NOMO-1 (cell line): ENCODE data around the gene UNC80.

Experiments
- DNase-seq, 2 experiments: peaks; one replicate each; lab custom pipeline; 2025; ENCODE audit not compliant: unreplicated experiment in 2 of 2; lab: John Stamatoyannopoulos, UW

Gene UNC80

GRCh38 chr2:209908511-209908910 lies 136.9 kb downstream of the UNC80 start:
- no peak for DNase-seq

DNA sequence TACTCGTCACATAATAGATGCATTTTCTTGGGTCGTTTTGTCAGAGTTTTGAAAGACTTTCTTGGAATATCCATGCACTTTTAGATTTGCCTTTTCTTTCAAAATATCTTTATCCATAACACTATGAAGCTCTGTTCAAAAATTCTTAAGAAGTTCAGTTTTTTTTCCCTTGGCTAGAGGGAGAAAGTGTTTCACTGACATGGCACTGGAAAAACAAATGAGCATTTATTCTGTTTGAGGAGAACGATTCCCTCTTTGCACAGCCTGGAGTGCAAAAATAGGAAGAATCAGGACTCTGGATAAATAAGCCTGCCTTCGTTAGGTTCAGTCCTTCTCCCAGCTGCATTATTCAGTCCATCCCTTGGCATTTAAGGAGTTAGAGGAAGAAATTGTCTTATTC lies 139.9 kb downstream of the UNC80 start:
- no peak for DNase-seq

GRCh38 chr2:209913786-209914345 lies 142.2 kb downstream of the UNC80 start:
- DNase-seq, result no peak

DNA sequence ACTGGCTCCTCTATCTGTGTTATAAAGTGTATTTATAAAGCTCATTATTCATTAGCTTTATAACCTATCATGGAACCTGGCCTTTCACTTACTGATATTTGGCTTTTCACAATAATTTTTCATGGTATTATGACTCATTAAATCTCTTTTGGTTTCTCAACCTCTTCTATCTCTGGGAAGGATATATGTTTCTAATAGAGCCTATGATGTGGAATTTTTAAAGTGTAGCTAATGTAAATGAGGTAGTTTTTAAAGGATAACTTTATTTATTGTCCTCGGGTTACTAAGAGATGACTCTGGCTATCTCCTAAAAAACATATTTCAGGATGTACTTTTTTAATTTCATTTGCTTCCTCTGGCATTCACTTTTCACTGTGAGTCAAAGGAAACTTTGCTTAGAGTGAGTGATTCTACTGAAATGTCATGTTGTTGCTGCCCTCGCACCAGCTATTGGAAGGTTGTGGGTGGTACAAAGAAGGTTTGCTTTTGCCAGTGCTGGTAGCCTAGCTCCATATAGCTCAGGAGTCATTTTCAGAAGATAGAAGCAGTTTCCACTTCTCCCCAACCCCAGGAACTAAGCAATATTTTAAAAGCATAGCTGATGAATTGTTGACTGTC lies 145.6 kb downstream of the UNC80 start:
- no peak for DNase-seq

DNA sequence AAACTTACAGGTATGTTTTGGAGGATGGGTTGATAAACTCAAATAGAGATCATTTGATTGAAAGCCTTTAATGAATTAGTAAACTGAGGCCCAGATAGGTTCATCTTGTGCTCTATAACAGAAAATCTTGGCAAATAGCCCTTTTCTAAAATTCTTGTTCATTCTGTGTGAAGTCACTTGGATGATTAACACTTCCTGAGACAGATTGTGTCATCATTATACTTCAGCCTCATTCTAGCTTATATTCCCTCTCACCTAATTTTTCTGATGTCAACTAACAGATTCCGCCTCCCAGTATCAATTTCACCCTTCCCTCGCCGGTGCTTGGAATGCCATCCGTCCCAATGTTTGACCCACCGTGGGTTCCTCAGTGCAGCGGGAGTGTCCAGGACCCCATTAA lies 146.6 kb downstream of the UNC80 start:
- DNase-seq, result no peak

DNA sequence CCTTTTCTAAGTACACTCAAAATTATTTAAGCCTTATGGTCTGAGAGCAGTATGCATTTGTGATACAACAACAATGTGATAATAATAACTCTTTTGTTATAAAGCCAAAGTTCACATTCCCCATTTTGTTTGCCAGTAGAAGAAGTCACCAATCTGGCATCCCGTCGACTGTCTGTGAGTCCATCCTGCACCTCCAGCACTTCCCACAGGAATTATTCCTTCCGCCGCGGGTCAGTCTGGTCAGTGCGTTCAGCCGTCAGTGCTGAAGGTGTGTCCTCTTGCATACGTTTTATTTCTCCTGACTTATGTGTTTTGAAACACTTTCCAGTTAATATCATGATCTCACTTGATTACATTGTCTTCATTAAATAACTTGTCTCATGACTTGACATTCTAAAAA lies 150.5 kb downstream of the UNC80 start:
- DNase-seq, result no peak

DNA sequence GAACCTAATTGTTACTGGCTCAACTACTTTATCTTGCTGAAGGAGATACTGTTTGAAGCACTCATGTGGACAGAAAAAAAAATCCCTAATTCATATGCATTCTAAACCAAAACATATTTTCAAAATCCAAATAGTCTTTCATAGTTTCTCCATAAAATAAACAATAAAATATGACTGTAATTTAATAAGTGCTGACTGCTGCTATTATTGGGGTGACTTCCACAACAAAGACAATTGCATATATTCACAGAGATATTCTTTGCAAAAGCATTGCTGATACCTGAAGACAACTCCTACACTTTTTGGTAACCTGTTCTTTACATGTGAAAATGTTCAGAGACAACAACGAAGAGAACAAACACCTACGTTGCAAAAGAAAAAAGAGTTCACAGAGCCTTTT lies 157.7 kb downstream of the UNC80 start:
- DNase-seq, result no peak

GRCh38 chr2:209933499-209934483 lies 162.2 kb downstream of the UNC80 start:
- no peak for DNase-seq

GRCh38 chr2:209936106-209936666 lies 164.6 kb downstream of the UNC80 start:
- no peak for DNase-seq

- DNase-seq, result no peak
These were observed 166.3 kb downstream of the UNC80 start for GRCh38 chr2:209937893-209938292.

DNA sequence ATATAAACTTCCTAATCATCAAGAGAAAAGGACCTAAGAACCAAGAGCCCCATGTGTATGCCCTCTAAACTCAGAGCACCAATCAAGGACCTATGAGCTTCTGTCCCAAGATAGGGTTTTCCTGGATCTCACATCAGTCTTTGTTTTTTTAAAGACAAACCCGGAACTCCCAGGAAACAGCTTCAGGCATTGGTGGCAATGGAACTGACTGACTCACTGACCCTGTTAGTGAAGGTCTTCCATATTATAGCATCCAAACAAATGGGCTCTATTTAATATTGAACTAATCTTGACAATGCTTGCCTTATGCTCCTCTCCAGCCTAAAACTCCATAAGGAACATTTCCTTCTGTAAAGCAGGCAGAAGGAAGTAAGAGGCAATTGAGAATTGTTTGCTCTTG lies 167.3 kb downstream of the UNC80 start:
- DNase-seq, result no peak

DNA sequence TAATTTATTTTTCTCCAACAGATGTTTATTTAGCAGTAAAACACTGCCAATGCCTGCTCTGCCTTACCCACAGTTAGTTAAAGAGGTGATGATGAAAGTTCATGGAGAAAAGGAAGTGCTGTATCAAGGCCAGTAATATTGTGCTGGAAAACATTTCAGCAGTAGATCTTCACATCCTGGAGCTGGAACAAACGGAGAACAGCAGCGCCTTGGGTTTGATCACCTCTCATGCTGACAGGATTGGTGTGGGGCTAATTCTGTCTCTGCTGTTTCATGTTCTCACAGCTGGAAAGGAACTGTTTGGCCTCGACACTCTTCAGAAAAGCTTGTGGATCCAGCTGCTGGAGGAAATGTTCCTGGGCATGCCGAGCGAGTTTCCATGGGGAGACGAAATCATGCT lies 169.3 kb downstream of the UNC80 start:
- DNase-seq, result no peak

GRCh38 chr2:209942426-209942825 lies 170.8 kb downstream of the UNC80 start:
- DNase-seq, result peak; percentile 45 to 70

- DNase-seq, result no peak
These were observed 171.4 kb downstream of the UNC80 start for GRCh38 chr2:209942936-209943605.

- no peak for DNase-seq
These were observed 172.1 kb downstream of the UNC80 start for GRCh38 chr2:209943776-209944175.

DNA sequence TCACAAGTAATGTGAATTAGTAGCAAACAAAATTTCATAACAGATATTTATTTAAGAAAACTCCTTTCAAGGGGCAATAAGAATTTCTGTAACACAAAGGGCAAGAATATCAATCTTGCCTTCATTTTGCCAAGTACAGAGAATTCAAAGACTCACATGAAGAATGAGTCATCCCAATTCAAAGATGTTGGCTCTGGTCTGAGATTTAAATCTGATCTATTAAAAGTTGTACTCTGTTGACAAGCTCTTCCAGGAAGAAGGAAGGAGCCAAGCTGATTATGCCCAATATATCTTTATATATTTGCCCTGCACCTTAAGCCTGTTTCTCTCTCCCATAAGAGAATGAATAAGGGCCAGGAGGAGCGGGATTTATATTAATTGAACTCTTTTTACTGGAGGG lies 174.9 kb downstream of the UNC80 start:
- no peak for DNase-seq

DNA sequence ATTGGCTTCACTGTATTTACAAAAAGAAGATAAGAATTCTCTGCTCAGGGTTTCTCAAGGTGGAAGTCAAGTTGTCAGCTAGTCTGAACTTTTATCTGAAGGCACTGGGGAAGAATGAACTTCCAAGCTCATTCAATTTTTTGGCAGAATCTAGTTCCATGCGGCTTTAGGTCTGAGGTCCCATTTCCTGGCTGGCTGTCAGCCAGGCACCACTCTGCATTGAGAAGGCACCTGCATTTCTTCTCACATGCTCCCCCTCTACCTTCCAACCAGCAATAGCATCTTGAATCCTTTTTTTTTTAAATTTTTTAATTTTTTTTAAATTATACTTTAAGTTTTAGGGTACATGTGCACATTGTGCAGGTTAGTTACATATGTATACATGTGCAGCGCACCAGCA lies 184.6 kb downstream of the UNC80 start:
- no peak for DNase-seq

DNA sequence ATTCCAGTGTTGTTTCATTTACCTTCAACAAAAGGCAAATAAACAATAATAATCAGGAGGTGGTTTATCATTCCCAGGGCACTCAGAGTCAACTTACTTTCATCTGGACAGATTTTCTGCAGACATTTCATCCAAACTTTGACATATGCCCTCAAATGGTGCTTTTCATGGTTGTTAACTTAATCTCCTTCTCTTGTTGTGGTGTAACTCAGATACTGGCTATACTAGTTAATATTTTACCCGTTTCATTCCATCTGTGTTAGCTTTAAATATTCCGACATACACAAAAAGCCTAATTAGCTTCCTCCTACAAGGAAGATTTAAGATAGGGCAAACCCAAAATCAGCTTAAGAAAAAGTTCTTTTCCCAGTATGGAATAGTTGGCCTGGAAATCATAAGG lies 186.4 kb downstream of the UNC80 start:
- DNase-seq, result no peak

DNA sequence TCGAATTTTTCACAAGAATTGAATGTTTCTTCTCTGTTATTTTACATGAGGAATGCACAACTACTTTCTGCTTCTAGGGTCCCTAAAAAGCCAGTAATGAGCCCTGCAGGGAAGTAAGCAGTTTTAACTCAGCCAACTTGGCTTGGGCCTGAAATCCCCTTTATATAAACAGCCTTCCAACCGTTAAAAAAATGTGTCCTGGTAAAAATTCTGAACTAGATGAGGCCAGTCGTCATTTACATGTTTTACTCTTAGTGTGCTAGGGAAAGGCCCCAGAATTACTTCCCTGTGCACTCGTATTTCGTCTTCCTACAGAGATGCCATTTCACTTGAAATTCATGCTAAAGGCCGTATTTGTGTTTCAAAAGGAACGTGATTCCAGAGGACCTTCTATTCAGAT lies 188.4 kb downstream of the UNC80 start:
- no peak for DNase-seq

DNA sequence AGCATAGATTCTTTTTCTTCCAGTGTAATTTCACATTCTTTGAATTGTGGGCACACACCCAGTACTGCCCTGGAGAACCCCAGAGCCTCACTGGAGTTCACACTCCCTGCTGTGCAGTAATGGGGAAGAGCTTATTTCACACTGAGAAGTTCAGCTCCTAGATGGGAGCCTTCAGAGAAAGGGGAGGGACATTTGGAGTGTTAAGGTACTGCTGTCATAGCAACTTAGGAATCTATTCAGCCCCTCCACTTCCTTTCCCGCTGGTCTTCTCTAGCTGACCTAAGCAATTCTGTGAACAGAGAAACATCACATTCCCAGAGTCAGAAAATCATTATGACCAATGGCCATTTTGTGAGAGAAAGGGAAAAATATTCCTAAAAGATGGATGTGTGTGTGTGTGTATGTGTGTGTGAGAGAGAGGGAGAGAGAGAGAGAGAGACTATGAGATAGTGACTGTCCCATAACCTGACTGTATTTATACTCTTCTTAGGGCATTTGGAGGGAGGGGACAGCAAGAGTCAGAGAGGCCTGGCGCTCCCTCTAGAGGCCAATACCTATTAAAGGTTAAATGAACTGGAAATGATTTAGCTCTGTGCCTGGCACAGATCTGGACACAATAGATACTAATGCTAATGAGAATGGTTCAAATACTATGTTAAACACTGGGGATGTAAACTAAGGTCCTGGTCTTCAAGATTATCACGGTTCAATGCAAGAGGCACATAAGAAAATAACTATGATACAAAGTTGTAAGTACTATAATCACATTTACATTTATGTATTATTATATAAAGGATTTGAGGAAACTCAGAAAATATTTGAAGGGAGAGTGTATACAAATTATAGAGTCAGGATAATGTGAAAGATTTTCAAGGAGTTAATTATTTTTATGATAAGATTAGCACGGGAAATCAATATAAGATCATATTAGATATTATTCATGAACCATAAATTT lies 189.3 kb downstream of the UNC80 start:
- peak; percentile 31 to 84 for DNase-seq
